Right lobe of liver (tissue), 6 donors: ENCODE results near the gene RING1. TPM values are rescaled to one million over a fixed set of nuclear protein-coding genes. Genes with fewer than 3 reads are reported as not detected.

Source experiments
- ATAC-seq, 4 donors: fragments of 200-7000 bp; cut with Tn5 transposase; one replicate each; pipeline ENCODE4 v1.9.1; 2020; ENCODE audit warnings: mild to moderate bottlenecking in 4 of 4, moderate library complexity in 4 of 4
- DNase-seq, 3 donors: peaks; one replicate each; pipeline ENCODE4 v3.0.0-alpha.2; 2020
- H3K27ac ChIP-seq, 3 donors: fragments of 200-600 bp; one replicate each; pipeline ENCODE4 v1.8.0; 2022
- H3K27me3 ChIP-seq, 2 donors: fragments of 200-600 bp; one replicate each; pipeline ENCODE4 v1.8.0; 2022
- H3K36me3 ChIP-seq, 4 donors: fragments of 200-600 bp; sonication (generic) in 1 of 4; one replicate each; pipeline versions ENCODE4 v1.5.1 to v1.8.0; 2017 to 2022; ENCODE audit warnings: control low read depth in 1 of 4
- H3K4me1 ChIP-seq, 4 donors: fragments of 200-600 bp; sonication (generic) in 1 of 4; one replicate each; pipeline versions ENCODE4 v1.5.1 to v1.8.0; 2017 to 2022; ENCODE audit warnings: control low read depth in 1 of 4
- H3K4me3 ChIP-seq, 3 donors: fragments of 200-600 bp; one replicate each; pipeline ENCODE4 v1.8.0; 2022
- H3K9me3 ChIP-seq, 4 donors: fragments of 200-600 bp; sonication (generic) in 1 of 4; one replicate each; pipeline versions ENCODE4 v1.5.1 to v1.8.0; 2017 to 2022; ENCODE audit warnings: control low read depth in 1 of 4
- POLR2A ChIP-seq: fragments of 450-650 bp; IDR thresholded peaks from one replicate; pipeline ENCODE4 v1.6.1; 2017; ENCODE audit warnings: antibody characterized with exemption, mild to moderate bottlenecking
- whole genome bisulfite sequencing: methylation state at CpG from one replicate; pipeline ENCODE4 v1.1.6; 2018; ENCODE audit warnings: low coverage, low lambda C conversion rate; ENCODE audit not compliant: insufficient coverage; ENCODE audit errors: missing lambda C conversion rate; 5-methylcytosine and 5-hydroxymethylcytosine counted together
- intact Hi-C, 2 donors: fragments of 100-400 bp; cut with DNase I; formaldehyde crosslinking; loops; one replicate each; pipeline versions ENCODE4 v1.11.2 to v1.14.1; 2022
- total RNA-seq, 6 experiments: library from RNA; depleted of rRNA in 2 of 6; stranded (reverse); fragments of >200 nt in 2 of 6; fragmentation: NEBNext Ultra II Directional in 3 of 6; extraction: Animal tissue kit (Norgen Biotek cat#: 25700) in 3 of 6; gene quantifications; one replicate each; pipeline versions ENCODE4 v1.1.0 to v1.2.4, GENCODE V29; 2016 to 2023
- TF ChIP-seq, protein P1 (sequence below), 4 donors: fragments of 200-600 bp in 3 of 4; fragments of 450-650 bp in 1 of 4; IDR thresholded peaks; one replicate each; pipeline versions ENCODE4 v1.5.1 to v1.8.0; 2016 to 2022; ENCODE audit warnings: antibody characterized with exemption in 4 of 4, mild to moderate bottlenecking in 2 of 4
- donor health status: DM: no; HTN: yes; CAD: no.
- donor health status: DM: no; HTN: no; CAD: no.
- donor health status: DM: no; HTN: no; CAD: no.
- donor health status: DM: no; HTN: yes; CAD: no.
- donor health status: DM: no; HTN: yes; CAD: no.

RING1 gene
- total RNA-seq, 6 experiments from 2014 or later: 7.5 to 21.3 (median 19.7) TPM

DNA sequence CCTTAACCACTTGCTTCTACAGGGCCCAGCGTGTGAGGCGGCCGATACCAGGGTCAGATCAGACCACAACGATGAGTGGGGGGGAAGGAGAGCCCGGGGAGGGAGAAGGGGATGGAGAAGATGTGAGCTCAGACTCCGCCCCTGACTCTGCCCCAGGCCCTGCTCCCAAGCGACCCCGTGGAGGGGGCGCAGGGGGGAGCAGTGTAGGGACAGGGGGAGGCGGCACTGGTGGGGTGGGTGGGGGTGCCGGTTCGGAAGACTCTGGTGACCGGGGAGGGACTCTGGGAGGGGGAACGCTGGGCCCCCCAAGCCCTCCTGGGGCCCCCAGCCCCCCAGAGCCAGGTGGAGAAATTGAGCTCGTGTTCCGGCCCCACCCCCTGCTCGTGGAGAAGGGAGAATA is 2.8 kb downstream of the RING1 start:
- Histone ChIP-seq H3K4me3 (no peak overlapping the region), H3K27me3 (no peaks in the 10 kb centered on the region), H3K36me3 (peaks cover 0 to 14% (median 5%) of the 10 kb centered on the region in 4 donors), H3K9me3 (no peaks in the 10 kb centered on the region), H3K27ac (no peak overlapping the region), H3K4me1 (peaks cover 0 to 16% (median 0%) of the 10 kb centered on the region in 4 donors)
- intact Hi-C loops: no loop called here
- 78% methylated on average over 9 of the region's 17 CpGs for WGBS
- DNase-seq: no peak
- TF ChIP-seq, protein P1, sequence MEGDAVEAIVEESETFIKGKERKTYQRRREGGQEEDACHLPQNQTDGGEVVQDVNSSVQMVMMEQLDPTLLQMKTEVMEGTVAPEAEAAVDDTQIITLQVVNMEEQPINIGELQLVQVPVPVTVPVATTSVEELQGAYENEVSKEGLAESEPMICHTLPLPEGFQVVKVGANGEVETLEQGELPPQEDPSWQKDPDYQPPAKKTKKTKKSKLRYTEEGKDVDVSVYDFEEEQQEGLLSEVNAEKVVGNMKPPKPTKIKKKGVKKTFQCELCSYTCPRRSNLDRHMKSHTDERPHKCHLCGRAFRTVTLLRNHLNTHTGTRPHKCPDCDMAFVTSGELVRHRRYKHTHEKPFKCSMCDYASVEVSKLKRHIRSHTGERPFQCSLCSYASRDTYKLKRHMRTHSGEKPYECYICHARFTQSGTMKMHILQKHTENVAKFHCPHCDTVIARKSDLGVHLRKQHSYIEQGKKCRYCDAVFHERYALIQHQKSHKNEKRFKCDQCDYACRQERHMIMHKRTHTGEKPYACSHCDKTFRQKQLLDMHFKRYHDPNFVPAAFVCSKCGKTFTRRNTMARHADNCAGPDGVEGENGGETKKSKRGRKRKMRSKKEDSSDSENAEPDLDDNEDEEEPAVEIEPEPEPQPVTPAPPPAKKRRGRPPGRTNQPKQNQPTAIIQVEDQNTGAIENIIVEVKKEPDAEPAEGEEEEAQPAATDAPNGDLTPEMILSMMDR (IDR thresholded peaks at IDR 0.05): no peak
- no peak for TF ChIP-seq POLR2A
- no peak for ATAC-seq

DNA sequence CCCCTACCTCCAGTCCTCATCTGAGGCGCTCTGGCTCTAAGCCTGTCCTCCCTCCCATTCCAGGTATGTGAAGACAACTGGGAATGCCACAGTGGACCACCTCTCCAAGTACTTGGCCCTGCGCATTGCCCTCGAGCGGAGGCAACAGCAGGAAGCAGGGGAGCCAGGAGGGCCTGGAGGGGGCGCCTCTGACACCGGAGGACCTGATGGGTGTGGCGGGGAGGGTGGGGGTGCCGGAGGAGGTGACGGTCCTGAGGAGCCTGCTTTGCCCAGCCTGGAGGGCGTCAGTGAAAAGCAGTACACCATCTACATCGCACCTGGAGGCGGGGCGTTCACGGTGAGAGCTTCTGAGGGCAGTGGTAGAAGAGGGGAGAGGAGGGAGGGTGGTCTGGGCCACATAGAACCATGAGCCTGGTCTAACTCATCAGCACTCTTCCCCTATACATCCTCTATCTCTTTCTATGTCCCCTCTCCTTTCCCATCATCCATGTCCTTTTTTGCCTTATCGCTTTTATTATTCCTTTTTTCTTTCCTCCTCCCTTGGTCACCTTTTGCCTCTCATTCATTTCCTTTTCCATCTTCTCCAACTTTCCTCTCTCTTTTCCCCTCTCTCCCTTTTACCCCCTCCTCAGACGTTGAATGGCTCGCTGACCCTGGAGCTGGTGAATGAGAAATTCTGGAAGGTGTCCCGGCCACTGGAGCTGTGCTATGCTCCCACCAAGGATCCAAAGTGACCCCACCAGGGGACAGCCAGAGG is 3.5 kb downstream of the RING1 start:
- DNase-seq (peak in 2 of 3 donors; percentile 12 to 24), ATAC-seq (no peak)
- Histone ChIP-seq H3K36me3 (peaks cover 0 to 14% (median 5%) of the 10 kb centered on the region in 4 donors), H3K4me3 (no peak overlapping the region), H3K27me3 (no peaks in the 10 kb centered on the region), H3K9me3 (no peaks in the 10 kb centered on the region), H3K4me1 (peaks cover 0 to 16% (median 0%) of the 10 kb centered on the region in 4 donors), H3K27ac (no peak overlapping the region)
- TF ChIP-seq POLR2A: no peak
- intact Hi-C loops: no loop called here
- WGBS: 89% methylated on average over 10 of the region's 18 CpGs

DNA sequence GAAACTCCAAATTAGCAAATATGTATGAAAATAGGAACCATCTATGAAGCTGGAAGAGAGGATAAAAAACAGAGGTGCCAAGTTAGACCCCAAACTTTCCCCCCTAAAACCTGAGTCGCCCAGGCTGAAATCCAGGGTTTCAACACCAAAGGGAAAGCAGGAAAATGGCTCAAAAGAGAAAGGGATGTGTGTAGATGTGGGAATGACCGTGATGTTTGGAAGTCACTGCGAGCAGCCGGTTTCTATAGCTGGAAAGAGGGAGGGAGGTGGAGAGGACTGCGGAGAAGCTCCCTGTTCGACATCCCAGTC is 4.5 kb downstream of the RING1 start:
- H3K27ac ChIP-seq: no peak overlapping the region

DNA sequence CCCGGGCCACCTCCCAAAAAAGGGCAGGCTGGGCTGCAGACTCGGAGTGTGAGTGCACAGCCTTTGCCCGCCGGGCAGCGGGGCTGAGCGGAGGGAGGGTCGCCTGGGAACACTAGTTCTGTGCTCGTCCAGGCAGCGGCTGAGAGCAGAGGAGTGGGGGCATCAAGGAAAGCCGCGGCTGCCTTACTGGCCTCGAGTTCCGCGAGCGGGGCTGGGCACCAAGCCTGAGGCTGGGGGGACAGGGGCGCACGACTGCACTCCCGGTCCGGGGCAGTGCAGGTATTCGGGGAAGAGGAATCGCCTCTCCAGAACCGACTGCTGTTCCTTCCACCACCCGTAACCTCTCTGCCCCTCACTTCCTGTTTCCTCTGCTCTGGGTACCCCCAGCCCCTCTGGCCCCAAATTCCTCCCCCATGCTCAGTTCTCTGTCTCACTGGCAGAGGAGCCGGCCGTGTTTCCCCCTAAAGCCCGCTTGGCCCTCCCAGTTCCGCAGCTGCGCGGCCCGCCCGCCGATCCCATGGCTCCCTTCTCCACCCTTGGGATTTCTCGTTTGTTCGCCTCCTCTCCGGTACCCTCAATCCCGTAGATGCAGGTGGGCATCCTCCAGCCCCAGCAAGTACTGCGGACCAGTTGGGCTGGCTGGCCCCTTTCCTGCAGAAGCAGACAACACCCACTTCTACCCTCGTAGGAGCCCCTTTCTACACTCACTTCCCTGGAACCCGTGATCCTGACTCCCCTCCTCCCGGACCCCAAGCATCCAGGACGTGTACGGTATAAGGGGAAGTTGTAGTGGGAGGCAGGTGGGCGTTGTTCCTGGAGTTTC is 5.1 kb downstream of the RING1 start:
- Histone ChIP-seq H3K27me3 (no peaks in the 10 kb centered on the region), H3K4me1 (peaks cover 0 to 16% (median 0%) of the 10 kb centered on the region in 4 donors), H3K4me3 (peak overlapping the region; percentile 5 to 32 (median 20)), H3K9me3 (no peaks in the 10 kb centered on the region), H3K36me3 (peaks cover 0 to 14% (median 5%) of the 10 kb centered on the region in 4 donors), H3K27ac (no peak overlapping the region)
- WGBS: 2% methylated on average over 28 of the region's 43 CpGs
- intact Hi-C loops: no loop called here
- ATAC-seq (peak; percentile 8 to 47 (median 36)), DNase-seq (peak in 2 of 3 donors; percentile 32 to 43)
- peak; percentile 40 for TF ChIP-seq POLR2A
- TF ChIP-seq, protein P1 (IDR thresholded peaks at IDR 0.05): no peak

More for the DNA sequence above, 4.5 kb downstream of the RING1 start:
- DNase-seq (no peak), ATAC-seq (no peak)
- peak overlapping the region in 2 of 3 donors; percentile 20 to 32 for H3K4me3 ChIP-seq
- intact Hi-C loops: no loop called here
- peaks cover 0 to 14% (median 5%) of the 10 kb centered on the region in 4 donors for H3K36me3 ChIP-seq
- H3K9me3 ChIP-seq: no peaks in the 10 kb centered on the region
- H3K4me1 ChIP-seq: peaks cover 0 to 16% (median 0%) of the 10 kb centered on the region in 4 donors
- no peaks in the 10 kb centered on the region for H3K27me3 ChIP-seq
- 2% methylated on average over 6 of the region's 6 CpGs for WGBS
- TF ChIP-seq, protein P1 (IDR thresholded peaks at IDR 0.05): no peak
- no peak for TF ChIP-seq POLR2A

DNA sequence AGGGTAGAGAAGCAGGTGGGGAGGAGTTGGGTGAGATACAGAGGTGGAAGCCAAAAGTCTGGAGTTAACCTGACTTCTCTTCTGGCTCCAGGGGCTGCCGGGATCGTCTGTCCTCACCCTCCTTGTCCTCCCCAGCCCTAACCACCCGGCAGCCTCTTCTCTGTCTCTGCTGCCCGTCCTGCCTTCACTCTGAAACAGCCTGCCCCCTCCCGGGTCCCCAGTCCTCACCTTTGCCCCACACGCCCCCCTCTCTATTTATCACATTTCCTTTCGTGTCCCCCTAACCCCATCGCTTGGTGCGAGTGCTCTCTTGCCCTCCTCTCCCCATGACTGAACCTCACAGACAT is 5.7 kb downstream of the RING1 start:
- Histone ChIP-seq H3K27ac (no peak overlapping the region), H3K9me3 (no peaks in the 10 kb centered on the region), H3K4me3 (no peak overlapping the region), H3K36me3 (peaks cover 0 to 14% (median 5%) of the 10 kb centered on the region in 4 donors), H3K4me1 (peaks cover 0 to 13% (median 0%) of the 10 kb centered on the region in 4 donors), H3K27me3 (no peaks in the 10 kb centered on the region)
- intact Hi-C loops: no loop called here
- ATAC-seq: peak in 1 of 4 donors; percentile 5
- WGBS: 21% methylated on average over 6 of the region's 9 CpGs
- TF ChIP-seq, protein P1 (IDR thresholded peaks at IDR 0.05): no peak
- TF ChIP-seq POLR2A: no peak
- no peak for DNase-seq
